Uterus (tissue), 4 donors: ENCODE data around the gene NYAP1. TPM values are rescaled to one million over a fixed set of nuclear protein-coding genes. Genes with fewer than 3 reads are reported as not detected.

ENCODE experiments used
- DNase-seq, 2 donors: peaks; one replicate each; pipeline ENCODE4 v3.0.0-alpha.2; 2019 to 2020
- H3K27ac ChIP-seq, 2 donors: fragments of 200-600 bp; sonication (generic); 1 replicate in 1 of 2; 2 replicates in 1 of 2; pipeline ENCODE4 v1.5.1; 2016 to 2018
- H3K27me3 ChIP-seq, 2 donors: fragments of 200-600 bp; sonication (generic); one replicate each; pipeline ENCODE4 v1.5.1; 2018 to 2019; ENCODE audit warnings: control low read depth in 1 of 2
- H3K36me3 ChIP-seq, 2 donors: fragments of 200-600 bp; sonication (generic); one replicate each; pipeline ENCODE4 v1.5.1; 2019; ENCODE audit warnings: control low read depth in 1 of 2
- H3K4me1 ChIP-seq, 2 donors: fragments of 200-600 bp; sonication (generic); one replicate each; pipeline ENCODE4 v1.5.1; 2018 to 2019; ENCODE audit warnings: control low read depth in 1 of 2
- H3K4me3 ChIP-seq, 2 donors: fragments of 200-600 bp; sonication (generic); 1 replicate in 1 of 2; 2 replicates in 1 of 2; pipeline ENCODE4 v1.5.1; 2018 to 2019; ENCODE audit warnings: mild to moderate bottlenecking in 1 of 2
- H3K9me3 ChIP-seq, 2 donors: fragments of 200-600 bp; sonication (generic); one replicate each; pipeline ENCODE4 v1.5.1; 2019; ENCODE audit warnings: control low read depth in 1 of 2
- CTCF ChIP-seq, 4 experiments: fragments of 200-600 bp in 2 of 4; fragments of 450-650 bp in 2 of 4; sonication (generic) in 2 of 4; IDR thresholded peaks; one replicate each; pipeline ENCODE4 v1.5.1; 2016 to 2019; ENCODE audit warnings: antibody characterized with exemption in 4 of 4, mild to moderate bottlenecking in 2 of 4, moderate library complexity in 1 of 4
- POLR2A ChIP-seq, 2 donors: fragments of 450-650 bp; IDR thresholded peaks; one replicate each; pipeline ENCODE4 v1.6.1; 2016; ENCODE audit warnings: antibody characterized with exemption in 2 of 2, mild to moderate bottlenecking in 1 of 2, moderate library complexity in 1 of 2
- intact Hi-C: fragments of 100-400 bp; cut with DNase I; formaldehyde crosslinking; loops from one replicate; pipeline ENCODE4 v1.15.1; 2023; ENCODE audit warnings: low total_unique reads
- total RNA-seq, 4 donors: library from RNA; depleted of rRNA in 3 of 4; stranded (reverse); fragments of >200 nt in 3 of 4; gene quantifications; one replicate each; pipeline versions ENCODE4 v1.1.0 to v1.2.4, GENCODE V29; 2014 to 2023
- donor health status: DM: yes; HTN: yes; CAD: no.

The NYAP1 gene
- total RNA-seq, 4 donors from 2014 or later = 0.29 to 6.5 (median 2.4) TPM

DNA sequence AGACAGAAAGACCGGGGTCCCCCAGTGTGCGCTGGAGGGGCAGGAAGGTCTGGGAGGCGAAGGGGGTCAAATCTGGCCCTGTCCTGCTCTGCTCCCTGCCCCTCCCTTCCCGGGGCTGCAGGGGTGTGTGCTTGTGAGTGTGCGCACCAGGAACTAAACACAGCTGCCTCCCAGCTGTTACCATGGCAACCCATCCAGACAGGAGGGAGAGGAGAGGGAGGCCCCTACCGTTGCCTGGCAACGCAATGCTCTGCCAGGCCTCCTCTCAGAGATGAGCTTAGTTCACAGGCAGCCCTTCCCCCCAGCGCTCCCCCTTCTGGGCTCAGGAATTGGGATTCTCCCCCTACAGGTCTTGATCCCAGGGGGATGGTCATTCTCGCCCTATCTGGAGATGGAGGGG, 6.1 kb downstream of the NYAP1 start:
- intact Hi-C loops = no loop called here
- no peaks in the 10 kb centered on the region for H3K36me3 ChIP-seq
- H3K4me1 ChIP-seq = no peaks in the 10 kb centered on the region
- no peak overlapping the region for H3K4me3 ChIP-seq
- H3K27ac ChIP-seq = no peak overlapping the region
- TF ChIP-seq POLR2A (IDR thresholded peaks at IDR 0.05) (no peak), CTCF (IDR thresholded peaks at IDR 0.05) (no peak)
- no peaks in the 10 kb centered on the region for H3K9me3 ChIP-seq
- DNase-seq = peak; percentile 60 to 80
- no peaks in the 10 kb centered on the region for H3K27me3 ChIP-seq

DNA sequence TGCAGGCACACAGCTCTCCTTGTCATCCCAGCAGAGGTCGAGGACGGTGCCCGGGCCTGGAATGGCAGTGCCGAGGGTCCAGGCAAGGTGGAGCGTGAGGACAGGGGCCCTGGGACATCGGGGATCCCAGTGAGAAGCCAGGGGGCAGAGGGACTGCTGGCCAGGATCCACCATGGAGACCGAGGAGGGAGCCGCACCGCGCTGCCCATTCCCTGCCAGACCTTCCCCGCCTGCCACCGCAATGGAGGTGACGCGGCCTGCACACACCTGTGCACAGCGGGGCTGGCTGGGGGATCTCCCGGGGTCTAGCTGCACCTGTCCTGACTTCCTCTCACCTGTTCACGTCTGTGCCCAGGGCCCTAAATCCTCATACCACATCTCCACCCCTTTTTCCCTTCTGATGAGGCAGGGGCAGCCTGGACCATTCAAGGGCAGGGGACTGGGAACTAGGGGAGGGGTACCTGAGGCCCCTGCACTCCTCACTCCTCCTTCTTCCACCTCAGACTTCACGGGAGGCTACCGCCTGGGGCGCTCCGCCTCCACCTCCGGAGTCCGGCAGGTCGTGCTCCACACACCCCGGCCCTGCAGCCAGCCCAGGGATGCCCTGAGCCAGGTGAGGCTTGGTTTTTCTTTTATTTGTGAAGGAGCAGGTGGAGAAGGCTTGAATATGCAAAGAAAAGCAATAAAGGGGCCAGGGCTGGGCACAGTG, 6.9 kb downstream of the NYAP1 start:
- Histone ChIP-seq H3K4me1 (no peaks in the 10 kb centered on the region), H3K9me3 (no peaks in the 10 kb centered on the region), H3K27ac (no peak overlapping the region), H3K36me3 (no peaks in the 10 kb centered on the region), H3K27me3 (no peaks in the 10 kb centered on the region), H3K4me3 (no peak overlapping the region)
- no peak for DNase-seq
- intact Hi-C loops = no loop called here
- no peak for TF ChIP-seq POLR2A (IDR thresholded peaks at IDR 0.05)
- no peak for TF ChIP-seq CTCF (IDR thresholded peaks at IDR 0.05)

DNA sequence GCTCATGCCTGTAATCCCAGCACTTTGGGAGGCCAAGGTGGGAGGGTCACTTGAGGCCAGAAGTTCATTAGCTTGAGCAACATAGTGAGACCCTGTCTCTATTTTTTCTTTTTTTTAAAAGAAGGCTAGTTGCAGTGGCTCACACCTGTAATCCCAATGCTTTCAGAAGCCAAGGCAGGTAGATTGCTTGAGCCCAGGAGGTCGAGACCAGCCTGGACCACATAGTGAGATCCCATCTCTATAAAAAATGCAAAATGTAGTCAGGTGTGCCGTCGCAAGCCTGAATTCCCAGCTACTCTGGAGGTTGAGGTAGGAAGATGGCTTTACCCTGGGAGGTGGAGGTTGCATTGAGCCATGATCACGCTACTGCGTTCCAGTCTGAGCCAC, 7.5 kb downstream of the NYAP1 start:
- intact Hi-C loops = no loop called here
- no peaks in the 10 kb centered on the region for H3K4me1 ChIP-seq
- no peak for TF ChIP-seq POLR2A (IDR thresholded peaks at IDR 0.05)
- no peak for TF ChIP-seq CTCF (IDR thresholded peaks at IDR 0.05)
- H3K27me3 ChIP-seq = no peaks in the 10 kb centered on the region
- no peak overlapping the region for H3K27ac ChIP-seq
- no peak for DNase-seq
- H3K9me3 ChIP-seq = no peaks in the 10 kb centered on the region
- H3K36me3 ChIP-seq = no peaks in the 10 kb centered on the region
- H3K4me3 ChIP-seq = no peak overlapping the region

- intact Hi-C loops = no loop called here
- Histone ChIP-seq H3K4me1 (no peaks in the 10 kb centered on the region), H3K36me3 (no peaks in the 10 kb centered on the region), H3K27ac (peak overlapping the region; percentile 61 to 70), H3K9me3 (no peaks in the 10 kb centered on the region), H3K4me3 (peak overlapping the region; percentile 13 to 21), H3K27me3 (no peaks in the 10 kb centered on the region)
- TF ChIP-seq POLR2A (IDR thresholded peaks at IDR 0.05) = no peak
- TF ChIP-seq CTCF (IDR thresholded peaks at IDR 0.05) = no peak
- no peak for DNase-seq
Observed at GRCh38 chr7:100492738-100493475, 9.2 kb downstream of the NYAP1 start.
